Measurements from ENCODE around the gene PHLDB1.
A peak's percentile ranks its signal among the peaks of the same experiment; 100 is the strongest.

Gene PHLDB1

DNA sequence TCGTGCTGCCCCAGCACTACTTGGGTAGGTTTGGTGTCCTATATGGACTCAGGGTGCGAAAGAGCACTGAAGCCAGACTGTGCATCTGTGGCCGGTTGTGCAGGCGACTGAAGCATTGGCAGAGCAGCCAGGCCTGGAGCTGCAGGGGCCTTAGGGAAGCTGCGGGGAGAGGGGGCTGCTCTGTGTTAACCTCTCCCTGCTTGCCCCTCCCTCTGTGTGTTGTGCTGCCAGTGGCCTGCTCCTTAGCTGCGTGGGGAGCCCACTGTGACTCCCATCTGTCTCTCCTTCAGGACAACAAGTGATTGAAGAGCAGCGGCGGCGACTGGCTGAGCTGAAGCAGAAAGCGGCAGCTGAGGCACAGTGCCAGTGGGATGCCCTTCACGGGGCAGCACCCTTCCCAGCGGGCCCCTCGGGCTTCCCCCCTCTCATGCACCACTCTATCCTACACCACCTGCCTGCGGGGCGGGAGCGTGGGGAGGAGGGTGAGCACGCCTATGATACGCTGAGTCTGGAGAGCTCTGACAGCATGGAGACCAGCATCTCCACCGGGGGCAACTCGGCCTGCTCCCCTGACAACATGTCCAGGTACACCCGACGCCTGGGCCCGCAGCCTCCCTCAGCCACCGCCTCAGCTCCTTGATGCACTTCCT is 37.8 kb downstream of the PHLDB1 start:
- peak overlapping the region; percentile 35 for H3K27ac ChIP-seq
- TF ChIP-seq, protein P1, sequence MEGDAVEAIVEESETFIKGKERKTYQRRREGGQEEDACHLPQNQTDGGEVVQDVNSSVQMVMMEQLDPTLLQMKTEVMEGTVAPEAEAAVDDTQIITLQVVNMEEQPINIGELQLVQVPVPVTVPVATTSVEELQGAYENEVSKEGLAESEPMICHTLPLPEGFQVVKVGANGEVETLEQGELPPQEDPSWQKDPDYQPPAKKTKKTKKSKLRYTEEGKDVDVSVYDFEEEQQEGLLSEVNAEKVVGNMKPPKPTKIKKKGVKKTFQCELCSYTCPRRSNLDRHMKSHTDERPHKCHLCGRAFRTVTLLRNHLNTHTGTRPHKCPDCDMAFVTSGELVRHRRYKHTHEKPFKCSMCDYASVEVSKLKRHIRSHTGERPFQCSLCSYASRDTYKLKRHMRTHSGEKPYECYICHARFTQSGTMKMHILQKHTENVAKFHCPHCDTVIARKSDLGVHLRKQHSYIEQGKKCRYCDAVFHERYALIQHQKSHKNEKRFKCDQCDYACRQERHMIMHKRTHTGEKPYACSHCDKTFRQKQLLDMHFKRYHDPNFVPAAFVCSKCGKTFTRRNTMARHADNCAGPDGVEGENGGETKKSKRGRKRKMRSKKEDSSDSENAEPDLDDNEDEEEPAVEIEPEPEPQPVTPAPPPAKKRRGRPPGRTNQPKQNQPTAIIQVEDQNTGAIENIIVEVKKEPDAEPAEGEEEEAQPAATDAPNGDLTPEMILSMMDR (conservative IDR thresholded peaks at IDR 0.05; ENCODE audit: low read depth) = no peak
- DNase-seq (ENCODE audit: low spot score) = no peak
- CTCF ChIA-PET = interaction anchor here (0.9 to 1.9 kb wide), 4 partner anchors 14 to 44 kb away, joined by 3 to 8 read pairs (median 4); no protein-coding TSS in a partner anchor
- POLR2A ChIA-PET (ENCODE audit: low non-redundant PET) = no interaction called here

DNA sequence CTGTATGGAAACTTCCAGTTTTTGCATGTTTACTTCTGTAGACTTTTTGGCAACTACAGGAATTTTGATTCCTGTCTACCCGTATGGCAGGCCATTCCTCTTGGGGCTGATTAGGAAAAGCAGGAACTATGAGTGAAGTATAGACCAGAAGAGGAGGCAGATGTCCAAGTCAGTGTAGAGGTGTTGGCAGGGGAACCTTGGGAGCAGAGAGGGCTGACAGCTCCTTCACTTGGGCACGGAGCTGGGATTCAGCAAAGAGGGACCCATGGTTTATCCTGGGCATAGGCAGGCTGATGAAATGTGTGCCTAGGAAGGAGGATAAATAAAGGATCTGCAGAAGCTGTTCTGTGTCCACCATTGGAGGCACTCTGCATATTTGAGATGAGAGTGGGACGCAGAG is 39.0 kb downstream of the PHLDB1 start:
- ChIA-PET POLR2A (ENCODE audit: low non-redundant PET) (no interaction called here), CTCF (interaction anchor here (1.0 kb wide), 1 partner anchor 51 kb away, joined by 3 read pairs; no protein-coding TSS in a partner anchor)
- H3K27ac ChIP-seq = no peak overlapping the region; the same call in 1 of the 2 replicates
- TF ChIP-seq, protein P1 (conservative IDR thresholded peaks at IDR 0.05; ENCODE audit: low read depth) = no peak
- no peak for DNase-seq (ENCODE audit: low spot score)

DNA sequence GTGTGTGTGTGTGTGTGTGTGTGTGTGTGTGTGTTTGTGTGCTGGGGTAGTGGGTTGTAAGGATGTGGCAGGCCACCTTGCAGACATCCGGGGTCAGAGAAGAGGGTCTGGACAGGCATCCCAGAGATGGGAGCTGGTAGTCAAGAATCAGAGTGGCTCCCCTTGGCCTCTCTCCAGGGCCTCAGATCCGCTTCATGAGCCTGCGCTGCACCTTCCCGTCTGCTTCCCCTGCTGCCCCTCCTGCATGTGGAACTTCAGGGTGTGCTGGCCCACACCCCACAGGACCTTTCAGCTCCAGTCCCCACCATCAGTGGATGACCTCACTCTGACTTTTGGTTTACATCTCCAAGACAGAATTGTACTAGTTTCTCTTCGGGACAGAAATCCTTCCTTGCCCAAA is 40.9 kb downstream of the PHLDB1 start:
- ChIA-PET CTCF (interaction anchor here (1.3 kb wide), 1 partner anchor 12 kb away, joined by 3 read pairs; no protein-coding TSS in a partner anchor), POLR2A (ENCODE audit: low non-redundant PET) (no interaction called here)
- TF ChIP-seq, protein P1 (conservative IDR thresholded peaks at IDR 0.05; ENCODE audit: low read depth) = no peak

DNA sequence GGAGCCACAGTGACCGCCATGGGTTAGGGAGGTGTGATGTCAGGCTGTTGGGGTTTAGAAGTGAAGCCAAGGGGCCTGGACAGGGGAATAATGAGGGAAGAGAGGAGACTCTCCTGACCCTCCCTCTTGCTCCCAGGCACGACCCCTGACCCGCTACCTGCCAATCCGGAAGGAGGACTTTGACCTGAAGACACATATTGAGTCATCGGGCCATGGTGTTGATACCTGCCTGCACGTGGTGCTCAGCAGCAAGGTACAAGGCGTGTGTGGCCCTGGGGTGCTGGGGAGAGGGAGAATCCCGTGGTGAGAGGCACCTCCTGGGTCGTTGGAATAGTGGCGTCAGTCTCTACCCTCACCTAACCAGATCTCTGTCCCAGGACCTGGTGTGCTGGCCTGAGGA is 42.5 kb downstream of the PHLDB1 start:
- CTCF ChIA-PET = no interaction called here
- POLR2A ChIA-PET (ENCODE audit: low non-redundant PET) = no interaction called here
- peak overlapping the region; percentile 25 for H3K27ac ChIP-seq
- DNase-seq (ENCODE audit: low spot score) = no peak
- TF ChIP-seq, protein P1 (conservative IDR thresholded peaks at IDR 0.05; ENCODE audit: low read depth) = no peak

More for the DNA sequence above, 40.9 kb downstream of the PHLDB1 start:
- no peak for DNase-seq (ENCODE audit: low spot score)
- H3K27ac ChIP-seq = peak overlapping the region; percentile 43

DNA sequence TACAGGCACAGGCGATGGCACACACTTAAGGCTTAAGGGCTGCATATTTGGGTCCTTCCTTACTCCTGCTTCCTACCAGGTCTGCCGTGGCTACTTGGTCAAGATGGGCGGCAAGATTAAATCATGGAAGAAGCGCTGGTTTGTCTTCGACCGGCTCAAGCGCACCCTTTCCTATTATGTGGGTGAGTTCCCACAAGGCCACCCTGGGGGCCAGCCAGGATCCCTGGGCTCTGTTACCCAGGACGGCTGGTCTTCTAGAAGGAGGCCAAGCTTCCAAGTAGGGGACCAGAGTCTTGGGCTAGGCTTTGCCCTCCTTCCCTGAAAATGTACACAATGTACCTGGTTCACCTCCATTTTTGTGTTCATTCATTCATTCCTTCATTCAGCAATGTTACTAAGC is 43.0 kb downstream of the PHLDB1 start:
- CTCF ChIA-PET = interaction anchor here (1.2 kb wide), 1 partner anchor 141 kb away, joined by 3 read pairs; the partner anchor contains the start of gene DDX6

DNA sequence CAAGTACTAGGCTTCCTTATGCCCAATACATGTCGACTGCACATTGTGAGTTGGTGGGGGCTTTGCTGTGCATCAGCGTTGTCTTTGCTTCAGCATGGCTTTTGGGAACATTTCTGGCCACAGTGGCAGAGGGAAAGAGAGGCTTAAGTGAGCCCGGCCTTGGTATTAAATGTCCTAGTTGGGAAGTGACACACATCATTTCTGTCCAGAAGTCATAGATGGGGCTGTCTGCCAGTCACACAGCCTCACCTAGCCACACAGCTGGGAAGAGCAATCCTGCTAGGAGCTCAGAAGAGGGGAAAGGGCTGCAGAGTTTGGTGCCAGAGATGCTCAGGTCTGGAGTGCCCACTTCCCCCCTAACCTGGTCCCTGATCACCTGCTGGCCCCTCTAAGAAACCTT is 44.4 kb downstream of the PHLDB1 start:
- ChIA-PET POLR2A (ENCODE audit: low non-redundant PET) (interaction anchor here (0.6 kb wide), 1 partner anchor 12 kb away, joined by 6 read pairs; no protein-coding TSS in a partner anchor), CTCF (interaction anchor here (1.2 kb wide), 1 partner anchor 139 kb away, joined by 3 read pairs; the partner anchor contains the start of gene DDX6)
- TF ChIP-seq, protein P1 (conservative IDR thresholded peaks at IDR 0.05; ENCODE audit: low read depth) = no peak
- peak overlapping the region; percentile 49 for H3K27ac ChIP-seq
- no peak for DNase-seq (ENCODE audit: low spot score)

More for the DNA sequence above, 43.0 kb downstream of the PHLDB1 start:
- H3K27ac ChIP-seq = peak overlapping the region; percentile 25
- POLR2A ChIA-PET (ENCODE audit: low non-redundant PET) = no interaction called here
- no peak for DNase-seq (ENCODE audit: low spot score)
- TF ChIP-seq, protein P1 (conservative IDR thresholded peaks at IDR 0.05; ENCODE audit: low read depth) = no peak

Data from RWPE1 (cell line).